Stimulated activated effector memory CD8-positive, alpha-beta T cell treated with anti-CD3 and anti-CD28 coated beads, Interleukin-12 subunit alpha, Interleukin-12 subunit beta, amount 100 ng/mL, for 72 hours (primary cell): ENCODE measurements around the gene UTF1.

Experiments used
- ATAC-seq: fragments of 150-1000 bp; cut with Tn5 transposase; 2 replicates; pipeline ENCODE4 v1.10.0; 2021
- DNase-seq, 2 donors: peaks; one replicate each; pipeline ENCODE4 v3.0.0; 2021 to 2022; ENCODE audit warnings: low spot score in 2 of 2
- H3K27ac Mint-ChIP-seq: one replicate; pipeline ENCODE4 v1.8.0; 2022; ENCODE audit warnings: mild to moderate bottlenecking, mixed read lengths
- H3K36me3 Mint-ChIP-seq: one replicate; pipeline ENCODE4 v1.8.0; 2022; ENCODE audit warnings: mild to moderate bottlenecking, mixed read lengths
- H3K4me1 Mint-ChIP-seq: one replicate; pipeline ENCODE4 v1.8.0; 2022; ENCODE audit warnings: mixed read lengths
- H3K4me3 Mint-ChIP-seq: one replicate; pipeline ENCODE4 v1.8.0; 2022; ENCODE audit warnings: mild to moderate bottlenecking, mixed read lengths
- H3K9me3 Mint-ChIP-seq: one replicate; pipeline ENCODE4 v1.8.0; 2022; ENCODE audit warnings: mixed read lengths

Gene UTF1

DNA sequence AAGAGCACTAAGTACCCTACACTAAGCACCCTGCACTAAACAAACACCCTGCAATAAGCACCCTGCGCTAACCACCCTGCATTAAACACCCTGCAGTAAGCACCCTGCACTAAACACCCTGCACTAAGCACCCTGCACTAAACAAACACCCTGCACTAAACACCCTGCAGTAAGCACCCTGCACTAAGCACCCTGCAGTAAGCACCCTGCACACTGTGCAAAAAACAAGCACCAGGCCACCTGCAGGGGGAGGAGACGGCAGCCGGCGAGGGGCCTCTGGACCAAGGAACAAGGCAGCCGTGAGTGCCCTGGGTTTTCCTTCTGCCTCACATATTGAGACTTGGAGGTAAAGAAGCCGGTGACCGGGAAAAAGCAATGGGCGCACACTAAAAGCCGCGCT, 39.8 kb upstream of the UTF1 start:
- H3K9me3 Mint-ChIP-seq: peaks cover 2% of the 10 kb centered on the region
- DNase-seq (no peak), ATAC-seq (no peak)
- no peaks in the 10 kb centered on the region for H3K36me3 Mint-ChIP-seq
- H3K4me1 Mint-ChIP-seq: no peaks in the 10 kb centered on the region
- no peak overlapping the region for H3K27ac Mint-ChIP-seq
- no peak overlapping the region for H3K4me3 Mint-ChIP-seq

DNA sequence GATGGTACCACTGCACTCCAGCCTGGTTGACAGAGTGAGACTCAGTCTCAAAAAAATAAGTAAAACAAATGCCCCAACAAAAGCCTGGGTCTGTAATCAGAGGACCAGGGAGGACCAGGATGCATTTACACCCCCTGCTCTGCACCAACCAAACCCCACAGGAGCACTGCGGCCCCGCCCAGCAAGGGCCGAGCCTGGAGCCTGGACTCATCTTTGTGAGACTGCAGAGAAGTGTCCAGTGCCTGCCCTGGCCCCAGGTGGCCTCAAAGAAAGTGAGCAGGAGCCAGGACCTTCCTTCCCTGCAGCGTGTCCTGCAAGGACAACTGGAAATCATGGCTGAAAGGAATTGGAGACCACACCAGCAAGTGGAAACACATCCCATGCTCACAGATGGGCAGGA, 38.4 kb upstream of the UTF1 start:
- Mint-ChIP-seq H3K27ac (peak overlapping the region; percentile 20), H3K9me3 (peaks cover 2% of the 10 kb centered on the region), H3K36me3 (no peaks in the 10 kb centered on the region), H3K4me3 (no peak overlapping the region), H3K4me1 (no peaks in the 10 kb centered on the region)
- no peak for ATAC-seq
- DNase-seq: no peak

- ATAC-seq (no peak), DNase-seq (no peak)
- H3K9me3 Mint-ChIP-seq: peaks cover 2% of the 10 kb centered on the region
- no peak overlapping the region for H3K4me3 Mint-ChIP-seq
- no peaks in the 10 kb centered on the region for H3K36me3 Mint-ChIP-seq
- H3K27ac Mint-ChIP-seq: no peak overlapping the region
- no peaks in the 10 kb centered on the region for H3K4me1 Mint-ChIP-seq
Observed at GRCh38 chr10:133194151-133194550, 35.9 kb upstream of the UTF1 start.

DNA sequence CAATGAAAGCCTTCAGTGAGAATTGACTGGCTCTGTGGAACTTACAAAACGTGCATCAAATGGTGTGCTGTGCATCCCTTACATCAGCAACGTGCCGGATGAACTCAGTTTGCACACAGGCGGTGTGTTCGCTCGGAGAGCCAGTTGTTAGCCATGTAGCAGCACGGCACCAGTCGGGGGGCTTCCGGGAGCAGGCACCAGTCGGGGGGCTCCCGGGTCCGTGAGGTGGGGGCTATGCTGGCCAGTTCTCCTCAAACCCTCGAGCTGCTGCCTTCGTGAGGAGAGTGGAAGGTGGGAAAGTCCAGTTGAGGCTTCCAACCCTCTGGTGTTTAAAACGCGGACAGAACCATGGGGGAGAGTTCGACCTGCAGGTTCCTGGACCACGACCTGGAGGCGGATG, 34.9 kb upstream of the UTF1 start:
- Mint-ChIP-seq H3K4me1 (no peaks in the 10 kb centered on the region), H3K27ac (no peak overlapping the region), H3K4me3 (no peak overlapping the region), H3K9me3 (peaks cover 2% of the 10 kb centered on the region), H3K36me3 (no peaks in the 10 kb centered on the region)
- ATAC-seq (no peak), DNase-seq (no peak)

DNA sequence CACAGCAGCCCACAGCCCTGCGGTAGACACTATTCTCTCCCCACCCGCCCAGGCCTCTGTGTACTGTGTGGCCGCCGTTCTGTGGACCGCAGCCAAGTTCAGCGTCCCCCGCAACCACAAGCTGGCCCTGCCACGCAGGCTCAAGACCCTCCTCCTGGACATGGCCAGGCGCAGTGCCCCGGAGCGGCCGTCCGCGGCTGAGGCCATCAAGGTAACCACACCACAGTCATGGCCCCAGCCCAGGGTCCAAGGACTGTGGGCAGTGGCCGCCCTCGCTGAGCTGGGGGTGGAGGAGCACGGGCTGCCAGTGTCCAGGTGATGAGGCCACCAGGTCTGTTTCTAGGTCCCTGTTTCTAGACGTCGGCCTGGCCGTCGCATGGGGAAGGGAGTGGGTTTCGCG, 34.4 kb upstream of the UTF1 start:
- H3K27ac Mint-ChIP-seq: no peak overlapping the region
- H3K9me3 Mint-ChIP-seq: peaks cover 2% of the 10 kb centered on the region
- H3K4me3 Mint-ChIP-seq: no peak overlapping the region
- no peaks in the 10 kb centered on the region for H3K36me3 Mint-ChIP-seq
- no peaks in the 10 kb centered on the region for H3K4me1 Mint-ChIP-seq
- DNase-seq (no peak), ATAC-seq (no peak)

- Mint-ChIP-seq H3K4me3 (no peak overlapping the region), H3K4me1 (no peaks in the 10 kb centered on the region), H3K9me3 (peaks cover 2% of the 10 kb centered on the region), H3K36me3 (no peaks in the 10 kb centered on the region), H3K27ac (no peak overlapping the region)
- no peak for ATAC-seq
- DNase-seq: no peak
Observed at GRCh38 chr10:133196221-133196915, 33.6 kb upstream of the UTF1 start.

DNA sequence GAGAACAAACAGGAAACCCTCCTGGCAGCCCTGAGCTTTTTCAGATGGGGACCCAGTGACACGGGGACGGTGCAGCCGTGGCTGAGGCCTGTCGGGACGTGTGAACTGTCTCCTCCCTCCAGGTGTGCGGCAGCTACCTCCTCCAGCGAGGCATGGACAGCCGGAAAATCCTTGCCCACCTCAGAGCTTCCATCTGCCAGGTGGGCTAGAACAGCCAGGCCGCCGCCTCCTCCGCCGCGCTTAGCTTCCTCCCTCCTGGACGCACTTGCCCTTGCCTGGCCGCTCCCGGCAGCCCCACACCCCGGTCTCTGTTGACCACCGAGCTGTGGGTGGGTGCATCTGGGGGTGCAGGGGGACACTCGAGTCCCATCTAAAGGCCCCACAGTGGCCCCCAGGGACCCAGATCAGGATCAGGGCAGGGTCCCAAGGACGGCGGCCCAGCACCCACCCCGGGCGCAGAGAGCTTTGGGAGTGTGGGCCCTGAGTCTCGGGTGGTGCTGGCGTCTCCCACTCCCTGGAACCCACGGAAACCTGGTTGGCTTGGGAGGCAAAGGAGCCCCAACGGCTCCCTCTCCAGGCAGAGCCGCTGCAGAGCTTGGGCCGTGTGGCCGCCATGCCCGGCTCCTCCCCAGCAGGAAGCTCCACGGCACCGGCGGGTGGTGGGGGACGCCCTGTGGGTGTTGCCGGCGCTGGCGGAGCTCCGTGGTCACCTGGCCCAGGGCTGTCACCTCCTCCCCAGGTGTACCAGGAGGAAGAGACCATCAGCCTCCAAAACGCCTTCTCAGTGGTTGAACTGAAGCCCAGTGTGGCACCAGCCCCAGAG, 32.9 kb upstream of the UTF1 start:
- DNase-seq: no peak
- no peak overlapping the region for H3K27ac Mint-ChIP-seq
- no peaks in the 10 kb centered on the region for H3K36me3 Mint-ChIP-seq
- no peaks in the 10 kb centered on the region for H3K4me1 Mint-ChIP-seq
- no peaks in the 10 kb centered on the region for H3K9me3 Mint-ChIP-seq
- no peak for ATAC-seq
- H3K4me3 Mint-ChIP-seq: no peak overlapping the region

DNA sequence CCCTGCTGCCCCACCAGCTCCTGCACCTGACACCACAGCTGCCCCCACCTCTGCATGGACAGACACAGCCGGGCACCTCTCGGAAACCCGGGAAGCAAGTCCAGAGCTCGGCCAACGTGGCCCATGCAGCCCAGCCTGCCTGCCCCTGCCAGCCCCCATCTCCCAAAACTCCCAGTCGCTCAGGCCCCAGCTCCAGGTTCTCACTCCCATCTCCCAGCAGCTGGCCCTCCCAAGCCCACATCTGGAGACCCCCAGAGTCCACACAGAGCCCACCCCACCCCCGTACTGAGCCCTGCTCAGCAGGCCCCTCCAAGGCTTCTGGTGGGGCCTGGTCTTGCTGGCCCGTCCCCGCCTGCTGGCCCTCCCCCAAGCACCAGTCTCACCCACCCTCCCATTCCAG, 32.2 kb upstream of the UTF1 start:
- no peaks in the 10 kb centered on the region for H3K9me3 Mint-ChIP-seq
- ATAC-seq: no peak

GRCh38 chr10:133198206-133198605, 31.8 kb upstream of the UTF1 start:
- H3K27ac Mint-ChIP-seq: no peak overlapping the region
- no peak for DNase-seq
- H3K9me3 Mint-ChIP-seq: no peaks in the 10 kb centered on the region
- no peaks in the 10 kb centered on the region for H3K4me1 Mint-ChIP-seq
- H3K4me3 Mint-ChIP-seq: no peak overlapping the region
- H3K36me3 Mint-ChIP-seq: no peaks in the 10 kb centered on the region
- ATAC-seq: no peak

More for the DNA sequence above, 32.2 kb upstream of the UTF1 start:
- DNase-seq: no peak
- no peak overlapping the region for H3K27ac Mint-ChIP-seq
- no peaks in the 10 kb centered on the region for H3K4me1 Mint-ChIP-seq
- no peaks in the 10 kb centered on the region for H3K36me3 Mint-ChIP-seq
- no peak overlapping the region for H3K4me3 Mint-ChIP-seq

DNA sequence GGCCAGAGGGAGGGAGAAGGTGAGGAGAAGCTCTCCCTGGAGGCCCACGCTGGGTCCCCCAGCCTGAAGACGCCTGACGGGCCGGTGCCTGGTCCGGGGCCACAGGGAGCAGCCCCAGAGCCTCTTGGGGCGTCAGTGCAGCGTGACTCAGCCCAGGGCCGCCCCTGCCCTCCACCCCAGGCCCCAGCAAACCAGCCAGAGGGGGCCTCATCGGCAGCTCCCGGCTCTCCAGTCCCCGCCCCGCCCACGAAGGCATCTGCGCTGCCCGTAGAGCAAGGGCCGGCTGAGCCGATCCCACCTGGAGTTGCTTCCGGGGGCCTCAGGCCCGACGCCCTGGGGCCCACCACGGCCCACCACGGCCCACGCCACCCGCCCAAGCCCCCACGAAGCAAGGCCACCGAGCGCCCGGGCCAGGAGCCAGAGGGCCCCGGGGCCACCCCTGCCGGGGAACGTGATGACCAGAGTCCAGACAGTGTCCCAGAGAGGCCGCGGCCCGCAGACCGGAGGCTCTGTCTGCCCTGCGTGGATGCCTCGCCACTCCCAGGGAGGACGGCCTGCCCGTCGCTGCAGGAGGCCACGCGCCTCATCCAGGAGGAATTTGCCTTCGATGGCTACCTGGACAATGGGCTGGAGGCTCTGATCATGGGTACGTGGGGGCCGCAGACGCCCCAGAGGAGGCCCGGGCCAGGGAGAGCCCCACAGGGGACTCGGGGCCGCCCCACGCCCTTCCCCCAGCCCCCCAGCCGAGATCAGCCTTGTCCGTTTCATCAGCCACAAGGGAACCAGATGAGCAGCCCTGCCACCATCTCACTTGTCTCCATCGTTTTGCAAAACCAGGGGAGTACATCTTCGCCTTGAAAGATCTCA, 31.2 kb upstream of the UTF1 start:
- no peaks in the 10 kb centered on the region for H3K4me1 Mint-ChIP-seq
- no peak for DNase-seq
- no peaks in the 10 kb centered on the region for H3K36me3 Mint-ChIP-seq
- H3K9me3 Mint-ChIP-seq: no peaks in the 10 kb centered on the region
- no peak overlapping the region for H3K27ac Mint-ChIP-seq
- H3K4me3 Mint-ChIP-seq: no peak overlapping the region
- ATAC-seq: no peak

GRCh38 chr10:133199488-133199885, 30.5 kb upstream of the UTF1 start:
- H3K9me3 Mint-ChIP-seq: no peaks in the 10 kb centered on the region
- no peaks in the 10 kb centered on the region for H3K36me3 Mint-ChIP-seq
- no peaks in the 10 kb centered on the region for H3K4me1 Mint-ChIP-seq
- ATAC-seq: no peak
- no peak overlapping the region for H3K4me3 Mint-ChIP-seq
- no peak for DNase-seq
- H3K27ac Mint-ChIP-seq: no peak overlapping the region

DNA sequence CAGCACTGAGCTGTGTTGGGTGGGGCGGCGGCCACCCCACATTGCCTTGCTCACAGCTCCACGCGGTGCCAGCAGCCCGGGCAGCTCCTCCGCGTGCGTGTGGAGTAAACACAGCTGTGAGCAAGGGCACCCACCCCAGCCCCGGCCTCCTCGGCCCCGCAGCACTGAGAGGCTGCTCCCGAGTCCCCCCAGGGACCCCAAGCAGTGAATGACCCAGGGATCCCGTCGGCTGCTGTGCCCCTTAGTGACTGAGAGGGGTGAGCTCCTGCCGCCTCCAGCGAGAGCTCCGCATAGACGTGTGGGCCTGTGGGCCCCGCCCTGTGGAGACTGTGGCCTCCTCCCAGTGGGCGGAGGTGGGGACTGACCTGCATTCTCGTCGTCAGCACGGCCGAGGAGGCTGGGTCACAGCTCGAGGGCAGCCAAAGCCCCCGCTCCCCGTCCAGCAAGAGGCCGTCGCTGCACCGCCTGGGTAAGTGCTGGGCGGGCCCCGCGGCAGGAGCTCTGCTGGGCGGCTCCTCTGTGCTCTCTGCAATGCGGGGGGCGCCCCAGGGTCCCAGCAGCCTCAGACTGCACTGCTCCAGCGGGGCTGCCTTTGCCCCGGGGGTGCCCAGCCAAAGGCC, 29.9 kb upstream of the UTF1 start:
- no peaks in the 10 kb centered on the region for H3K4me1 Mint-ChIP-seq
- H3K4me3 Mint-ChIP-seq: no peak overlapping the region
- H3K9me3 Mint-ChIP-seq: no peaks in the 10 kb centered on the region
- no peaks in the 10 kb centered on the region for H3K36me3 Mint-ChIP-seq
- DNase-seq (no peak), ATAC-seq (no peak)
- H3K27ac Mint-ChIP-seq: no peak overlapping the region

GRCh38 chr10:133200621-133201031, 29.4 kb upstream of the UTF1 start:
- no peaks in the 10 kb centered on the region for H3K9me3 Mint-ChIP-seq
- ATAC-seq (no peak), DNase-seq (no peak)
- H3K27ac Mint-ChIP-seq: no peak overlapping the region
- no peak overlapping the region for H3K4me3 Mint-ChIP-seq
- no peaks in the 10 kb centered on the region for H3K4me1 Mint-ChIP-seq
- H3K36me3 Mint-ChIP-seq: no peaks in the 10 kb centered on the region

- no peak for ATAC-seq
- Mint-ChIP-seq H3K27ac (no peak overlapping the region), H3K9me3 (no peaks in the 10 kb centered on the region), H3K4me3 (no peak overlapping the region), H3K4me1 (no peaks in the 10 kb centered on the region), H3K36me3 (no peaks in the 10 kb centered on the region)
- DNase-seq: no peak
Observed at GRCh38 chr10:133201151-133201947, 28.7 kb upstream of the UTF1 start.
